ENCODE measurements around the gene NT5C3B.

- TF ChIP-seq, protein P1, sequence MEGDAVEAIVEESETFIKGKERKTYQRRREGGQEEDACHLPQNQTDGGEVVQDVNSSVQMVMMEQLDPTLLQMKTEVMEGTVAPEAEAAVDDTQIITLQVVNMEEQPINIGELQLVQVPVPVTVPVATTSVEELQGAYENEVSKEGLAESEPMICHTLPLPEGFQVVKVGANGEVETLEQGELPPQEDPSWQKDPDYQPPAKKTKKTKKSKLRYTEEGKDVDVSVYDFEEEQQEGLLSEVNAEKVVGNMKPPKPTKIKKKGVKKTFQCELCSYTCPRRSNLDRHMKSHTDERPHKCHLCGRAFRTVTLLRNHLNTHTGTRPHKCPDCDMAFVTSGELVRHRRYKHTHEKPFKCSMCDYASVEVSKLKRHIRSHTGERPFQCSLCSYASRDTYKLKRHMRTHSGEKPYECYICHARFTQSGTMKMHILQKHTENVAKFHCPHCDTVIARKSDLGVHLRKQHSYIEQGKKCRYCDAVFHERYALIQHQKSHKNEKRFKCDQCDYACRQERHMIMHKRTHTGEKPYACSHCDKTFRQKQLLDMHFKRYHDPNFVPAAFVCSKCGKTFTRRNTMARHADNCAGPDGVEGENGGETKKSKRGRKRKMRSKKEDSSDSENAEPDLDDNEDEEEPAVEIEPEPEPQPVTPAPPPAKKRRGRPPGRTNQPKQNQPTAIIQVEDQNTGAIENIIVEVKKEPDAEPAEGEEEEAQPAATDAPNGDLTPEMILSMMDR (IDR thresholded peaks at IDR 0.05), result no peak
- TF ChIP-seq POLR2AphosphoS5 (IDR thresholded peaks at IDR 0.05; ENCODE audit: low read depth, low read length) (no peak), EZH2phosphoT487 (IDR thresholded peaks at IDR 0.05; ENCODE audit: borderline replicate concordance, low read depth) (no peak), PBX3 (IDR thresholded peaks at IDR 0.05) (no peak), REST (IDR thresholded peaks at IDR 0.05; ENCODE audit: low read depth, low read length) (no peak), RAD21 (IDR thresholded peaks at IDR 0.05; ENCODE audit: low read length) (no peak)
Measured at GRCh38 chr17:41836550-41837196, 641 bp upstream of the NT5C3B start.

Data from SK-N-SH (cell line).